ENCODE results near the gene SELENOK. TPM values are rescaled to one million over a fixed set of nuclear protein-coding genes. Genes with fewer than 3 reads are reported as not detected.

Gene SELENOK
- total RNA-seq, 4 donors from 2014 or later, result 39.8 to 54.3 (median 49.2) TPM

- Histone ChIP-seq H3K27me3 (peaks cover 0 to 32% of the 10 kb centered on the region in 2 donors), H3K36me3 (no peaks in the 10 kb centered on the region), H3K4me3 (peak within 1 kb of the TSS; percentile 61 to 66 (median 63)), H3K27ac (peak within 1 kb of the TSS; percentile 72 to 92 (median 78)), H3K4me1 (peaks cover 0 to 36% (median 15%) of the 10 kb centered on the region in 4 donors), H3K9me3 (no peaks in the 10 kb centered on the region)
- WGBS, 2 donors, result 1 to 10% methylated on average over 4 to 70 of the region's 91 CpGs
- DNase-seq (ENCODE audit: low spot score in 2 of 2), result no peak
- TF ChIP-seq POLR2A (IDR thresholded peaks at IDR 0.05) (peak in 1 of 2 donors; percentile 54), CTCF (IDR thresholded peaks at IDR 0.05) (no peak), EP300 (IDR thresholded peaks at IDR 0.05) (peak in 1 of 2 donors; percentile 53)
Observed at GRCh38 chr3:53846134-53846850, 45.4 kb downstream of the SELENOK start, which contains the start of the genes CHDH and IL17RB. CHDH (minus strand) TSS chr3:53846419; CDS start chr3:53824008, 22,411 bp downstream. IL17RB (plus strand) TSS chr3:53846568; CDS start chr3:53846589, 21 bp downstream.

GRCh38 chr3:53845881-53846133, 45.9 kb downstream of the SELENOK start:
- no peak for DNase-seq (ENCODE audit: low spot score in 2 of 2)
- WGBS, 2 donors, result 1% methylated on average over 26 to 27 of the region's 34 CpGs
- Histone ChIP-seq H3K4me1 (peaks cover 0 to 36% (median 15%) of the 10 kb centered on the region in 4 donors), H3K27ac (peak overlapping the region; percentile 72 to 92 (median 78)), H3K9me3 (no peaks in the 10 kb centered on the region), H3K36me3 (no peaks in the 10 kb centered on the region), H3K27me3 (peaks cover 0 to 32% of the 10 kb centered on the region in 2 donors), H3K4me3 (peak overlapping the region; percentile 61 to 66 (median 63))
- no peak for TF ChIP-seq EP300 (IDR thresholded peaks at IDR 0.05)
- no peak for TF ChIP-seq POLR2A (IDR thresholded peaks at IDR 0.05)
- no peak for TF ChIP-seq CTCF (IDR thresholded peaks at IDR 0.05)

- peak; percentile 34 to 36 for DNase-seq (ENCODE audit: low spot score in 2 of 2)
- no peaks in the 10 kb centered on the region for H3K9me3 ChIP-seq
- peak overlapping the region; percentile 72 to 92 (median 78) for H3K27ac ChIP-seq
- WGBS, 2 donors, result 20 to 21% methylated on average over 23 to 24 of the region's 25 CpGs
- peaks cover 0 to 36% (median 15%) of the 10 kb centered on the region in 4 donors for H3K4me1 ChIP-seq
- no peaks in the 10 kb centered on the region for H3K36me3 ChIP-seq
- H3K4me3 ChIP-seq, result peak overlapping the region; percentile 61 to 66 (median 63)
- TF ChIP-seq POLR2A (IDR thresholded peaks at IDR 0.05), result no peak
- peak in 3 of 5 experiments; percentile 17 to 25 (median 20) for TF ChIP-seq CTCF (IDR thresholded peaks at IDR 0.05)
- H3K27me3 ChIP-seq, result peaks cover 0 to 32% of the 10 kb centered on the region in 2 donors
Observed at GRCh38 chr3:53845103-53845880, 46.4 kb downstream of the SELENOK start.

GRCh38 chr3:53844262-53845102, 47.2 kb downstream of the SELENOK start:
- peaks cover 0 to 36% (median 15%) of the 10 kb centered on the region in 4 donors for H3K4me1 ChIP-seq
- peak overlapping the region in 1 of 4 donors; percentile 64 for H3K4me3 ChIP-seq
- 86 to 89% methylated on average over 9 of the region's 9 CpGs for WGBS, 2 donors
- TF ChIP-seq EP300 (IDR thresholded peaks at IDR 0.05) (no peak), POLR2A (IDR thresholded peaks at IDR 0.05) (no peak), CTCF (IDR thresholded peaks at IDR 0.05) (no peak)
- no peaks in the 10 kb centered on the region for H3K9me3 ChIP-seq
- DNase-seq (ENCODE audit: low spot score in 2 of 2), result no peak
- H3K27ac ChIP-seq, result peak overlapping the region; percentile 56 to 92 (median 78)
- H3K36me3 ChIP-seq, result no peaks in the 10 kb centered on the region
- peaks cover 0 to 32% of the 10 kb centered on the region in 2 donors for H3K27me3 ChIP-seq

Data from tibial nerve (tissue), 4 donors.